Measurements from ENCODE around the gene MYOZ3.

GRCh38 chr5:150694612-150695011 is 33.6 kb downstream of the MYOZ3 start:
- TF ChIP-seq CTCF (IDR thresholded peaks at IDR 0.05; ENCODE audit: poor library complexity) (no peak), EZH2 (IDR thresholded peaks at IDR 0.05; ENCODE audit: borderline replicate concordance) (no peak)

Measured in hepatocyte (in vitro differentiated cells).